Mucosa of descending colon (tissue), 3 donors: ENCODE measurements around the gene UST. TPM values are rescaled to one million over a fixed set of nuclear protein-coding genes. Genes with fewer than 3 reads are reported as not detected.

ENCODE experiments used
- ATAC-seq: fragments of 200-7000 bp; cut with Tn5 transposase; one replicate; pipeline ENCODE4 v1.9.1; 2020; ENCODE audit warnings: mild to moderate bottlenecking, moderate library complexity
- DNase-seq, 3 donors: peaks; one replicate each; pipeline ENCODE4 v3.0.0-alpha.2; 2020
- H3K36me3 ChIP-seq: fragments of 200-600 bp; one replicate; pipeline ENCODE4 v1.8.0; 2021; ENCODE audit warnings: low read depth, mild to moderate bottlenecking
- H3K4me1 ChIP-seq: fragments of 200-600 bp; one replicate; pipeline ENCODE4 v1.8.0; 2021; ENCODE audit warnings: low read depth, mild to moderate bottlenecking
- H3K4me3 ChIP-seq: fragments of 200-600 bp; one replicate; pipeline ENCODE4 v1.8.0; 2021; ENCODE audit warnings: mild to moderate bottlenecking
- H3K9me3 ChIP-seq: fragments of 200-600 bp; one replicate; pipeline ENCODE4 v1.8.0; 2021; ENCODE audit warnings: mild to moderate bottlenecking
- CTCF ChIP-seq: fragments of 200-600 bp; IDR thresholded peaks from one replicate; pipeline ENCODE4 v1.8.0; 2022; ENCODE audit warnings: antibody characterized with exemption, mild to moderate bottlenecking
- intact Hi-C, 2 donors: fragments of 100-400 bp; cut with DNase I in 1 of 2; cut with micrococcal nuclease in 1 of 2; formaldehyde crosslinking; loops; one replicate each; pipeline versions ENCODE4 v1.11.0 to v1.11.1; 2022; cut with DNase I, micrococcal nuclease
- total RNA-seq, 3 donors: library from RNA; stranded (reverse); fragmentation: NEBNext Ultra II Directional in 2 of 3; extraction: Animal tissue kit (Norgen Biotek cat#: 25700) in 2 of 3; gene quantifications; one replicate each; pipeline versions ENCODE4 v1.2.1 to v1.2.4, GENCODE V29; 2021 to 2023
- donor health status: DM: no; HTN: no; CAD: no; lungs with moderate emphysema.
- donor health status: DM: no; HTN: no; CAD: no.
- donor health status: DM: no; HTN: yes; CAD: no.

Gene UST
- total RNA-seq, 3 donors from 2014 or later = 1.1 to 16.2 (median 2.1) TPM

- TF ChIP-seq CTCF = no peak
- H3K9me3 ChIP-seq = no peaks in the 10 kb centered on the region
- no peaks in the 10 kb centered on the region for H3K36me3 ChIP-seq
- intact Hi-C loops = no loop called here
- no peaks in the 10 kb centered on the region for H3K4me1 ChIP-seq
- ATAC-seq = no peak
- H3K4me3 ChIP-seq = no peak overlapping the region
- no peak for DNase-seq
These were observed 140.4 kb downstream of the UST start for GRCh38 chr6:148887181-148887580.

- ATAC-seq (no peak), DNase-seq (no peak)
- intact Hi-C loops = no loop called here
- no peaks in the 10 kb centered on the region for H3K36me3 ChIP-seq
- H3K4me1 ChIP-seq = no peaks in the 10 kb centered on the region
- no peak for TF ChIP-seq CTCF
- no peak overlapping the region for H3K4me3 ChIP-seq
- H3K9me3 ChIP-seq = no peaks in the 10 kb centered on the region
These were observed 142.0 kb downstream of the UST start for GRCh38 chr6:148888856-148889255.

GRCh38 chr6:148890096-148890495, 143.3 kb downstream of the UST start:
- Histone ChIP-seq H3K9me3 (no peaks in the 10 kb centered on the region), H3K36me3 (no peaks in the 10 kb centered on the region), H3K4me1 (no peaks in the 10 kb centered on the region), H3K4me3 (no peak overlapping the region)
- DNase-seq (no peak), ATAC-seq (no peak)
- TF ChIP-seq CTCF = no peak
- intact Hi-C loops = no loop called here

- ATAC-seq = no peak
These were observed 144.0 kb downstream of the UST start for GRCh38 chr6:148890652-148891404.

GRCh38 chr6:148891405-148891783, 144.6 kb downstream of the UST start:
- intact Hi-C loops = no loop called here
- H3K36me3 ChIP-seq = no peaks in the 10 kb centered on the region
- DNase-seq (no peak), ATAC-seq (no peak)
- no peak overlapping the region for H3K4me3 ChIP-seq
- no peaks in the 10 kb centered on the region for H3K9me3 ChIP-seq
- H3K4me1 ChIP-seq = no peaks in the 10 kb centered on the region
- TF ChIP-seq CTCF = no peak

More at GRCh38 chr6:148890652-148891404, 144.0 kb downstream of the UST start:
- Histone ChIP-seq H3K36me3 (no peaks in the 10 kb centered on the region), H3K4me3 (no peak overlapping the region), H3K4me1 (no peaks in the 10 kb centered on the region), H3K9me3 (no peaks in the 10 kb centered on the region)
- DNase-seq = no peak
- TF ChIP-seq CTCF = no peak
- intact Hi-C loops = no loop called here
